ENCODE results near the gene GPR39.

The GPR39 gene

DNA sequence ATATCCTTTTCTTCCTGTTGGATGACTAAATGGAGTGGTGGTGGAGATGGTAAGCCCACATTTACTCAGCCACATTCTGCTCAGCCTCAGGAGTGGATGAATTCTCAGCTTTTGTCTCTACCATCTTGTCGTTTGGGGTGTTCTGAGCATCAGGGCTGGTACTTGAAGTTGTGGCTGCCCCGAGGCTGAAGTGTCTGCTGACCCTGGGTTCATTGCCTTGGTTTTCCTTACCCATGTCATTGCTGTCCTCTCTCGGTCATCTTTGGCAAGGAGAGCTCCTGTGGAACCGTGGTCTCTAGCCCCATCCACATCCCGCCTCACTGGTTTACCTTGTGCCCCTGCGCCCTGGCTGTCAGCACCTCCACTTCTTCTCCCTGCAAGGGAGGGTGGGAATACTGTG lies 71.9 kb downstream of the GPR39 start:
- no peaks in the 10 kb centered on the region for H3K9me2 ChIP-seq (replicated peaks; ENCODE audit: insufficient read depth, low read length)
- H3K4me2 ChIP-seq (ENCODE audit: low read depth, low read length, poor library complexity, severe bottlenecking), result no peak overlapping the region
- no peak overlapping the region for H2AFZ ChIP-seq (ENCODE audit: low read depth, low read length, severe bottlenecking)
- no peaks in the 10 kb centered on the region for H3K36me3 ChIP-seq (ENCODE audit: low read length)
- no peaks in the 10 kb centered on the region for H3K79me2 ChIP-seq (ENCODE audit: insufficient read depth, low read length)
- H3F3A ChIP-seq (ENCODE audit: insufficient read depth), result no peaks in the 10 kb centered on the region
- TF ChIP-seq EZH2phosphoT487 (conservative IDR thresholded peaks at IDR 0.05; ENCODE audit: low read length), result no peak
- TF ChIP-seq, protein P1, sequence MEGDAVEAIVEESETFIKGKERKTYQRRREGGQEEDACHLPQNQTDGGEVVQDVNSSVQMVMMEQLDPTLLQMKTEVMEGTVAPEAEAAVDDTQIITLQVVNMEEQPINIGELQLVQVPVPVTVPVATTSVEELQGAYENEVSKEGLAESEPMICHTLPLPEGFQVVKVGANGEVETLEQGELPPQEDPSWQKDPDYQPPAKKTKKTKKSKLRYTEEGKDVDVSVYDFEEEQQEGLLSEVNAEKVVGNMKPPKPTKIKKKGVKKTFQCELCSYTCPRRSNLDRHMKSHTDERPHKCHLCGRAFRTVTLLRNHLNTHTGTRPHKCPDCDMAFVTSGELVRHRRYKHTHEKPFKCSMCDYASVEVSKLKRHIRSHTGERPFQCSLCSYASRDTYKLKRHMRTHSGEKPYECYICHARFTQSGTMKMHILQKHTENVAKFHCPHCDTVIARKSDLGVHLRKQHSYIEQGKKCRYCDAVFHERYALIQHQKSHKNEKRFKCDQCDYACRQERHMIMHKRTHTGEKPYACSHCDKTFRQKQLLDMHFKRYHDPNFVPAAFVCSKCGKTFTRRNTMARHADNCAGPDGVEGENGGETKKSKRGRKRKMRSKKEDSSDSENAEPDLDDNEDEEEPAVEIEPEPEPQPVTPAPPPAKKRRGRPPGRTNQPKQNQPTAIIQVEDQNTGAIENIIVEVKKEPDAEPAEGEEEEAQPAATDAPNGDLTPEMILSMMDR (IDR thresholded peaks at IDR 0.05; ENCODE audit: insufficient read depth, low read length, poor library complexity, severe bottlenecking), result no peak
- no peak overlapping the region for H3K27ac ChIP-seq (ENCODE audit: low read depth, low read length)
- no peaks in the 10 kb centered on the region for H4K20me1 ChIP-seq (ENCODE audit: low read depth, low read length)
- no peak overlapping the region for H3K4me3 ChIP-seq (ENCODE audit: insufficient read depth, low read length, poor library complexity, severe bottlenecking)
- no peak overlapping the region for H3K9ac ChIP-seq (ENCODE audit: low read length)
- H3K9me3 ChIP-seq (ENCODE audit: insufficient read depth, low read length), result no peaks in the 10 kb centered on the region
- no peaks in the 10 kb centered on the region for H3K27me3 ChIP-seq (ENCODE audit: low read length)

DNA sequence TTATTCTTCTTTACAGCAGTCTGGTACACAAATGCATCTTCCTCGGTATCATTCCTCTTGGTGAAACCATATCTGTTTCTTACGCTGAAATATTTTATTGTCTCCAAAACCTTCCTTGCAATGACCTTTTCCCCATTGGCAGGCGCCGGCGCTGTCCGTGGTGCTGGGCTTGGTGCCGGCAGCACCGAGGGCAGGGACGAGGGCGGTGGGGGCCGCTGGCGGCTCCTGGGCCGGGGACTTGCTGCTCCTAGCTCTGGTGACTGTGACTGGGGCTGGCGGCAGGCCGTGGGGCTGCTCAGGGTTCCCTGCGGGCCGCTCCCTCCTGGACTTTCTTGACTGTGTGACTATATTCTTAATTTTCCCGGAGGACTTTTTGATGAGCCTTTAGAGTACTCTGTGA lies 72.5 kb downstream of the GPR39 start:
- no peak overlapping the region for H3K27ac ChIP-seq (ENCODE audit: low read depth, low read length)
- H3K79me2 ChIP-seq (ENCODE audit: insufficient read depth, low read length), result no peaks in the 10 kb centered on the region
- TF ChIP-seq EZH2phosphoT487 (conservative IDR thresholded peaks at IDR 0.05; ENCODE audit: low read length), result no peak
- TF ChIP-seq, protein P1 (IDR thresholded peaks at IDR 0.05; ENCODE audit: insufficient read depth, low read length, poor library complexity, severe bottlenecking), result no peak

DNA sequence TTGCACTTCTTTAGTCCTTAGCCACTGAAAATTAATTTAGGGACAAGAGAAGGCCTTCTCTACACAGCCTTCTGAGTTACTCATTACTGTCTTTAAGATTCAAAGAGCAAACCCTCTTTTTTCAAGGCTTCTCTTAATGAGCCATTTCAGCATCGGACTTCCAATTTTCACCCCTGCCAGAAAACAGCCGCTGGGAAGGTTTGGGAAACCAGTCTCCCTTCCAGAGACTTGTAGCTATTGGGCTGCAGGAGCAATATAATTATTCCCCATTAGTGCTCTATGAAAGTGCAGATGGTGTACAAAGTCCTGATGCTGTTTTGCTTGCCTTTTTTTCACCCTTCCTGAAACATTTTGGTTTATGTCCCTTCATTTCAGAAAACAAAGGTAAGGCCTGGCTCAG lies 79.3 kb downstream of the GPR39 start:
- Histone ChIP-seq H3K36me3 (ENCODE audit: low read length) (no peaks in the 10 kb centered on the region), H3K9me3 (ENCODE audit: insufficient read depth, low read length) (no peaks in the 10 kb centered on the region), H3K4me2 (ENCODE audit: low read depth, low read length, poor library complexity, severe bottlenecking) (no peak overlapping the region), H3K4me3 (ENCODE audit: insufficient read depth, low read length, poor library complexity, severe bottlenecking) (no peak overlapping the region), H3K9ac (ENCODE audit: low read length) (no peak overlapping the region), H2AFZ (ENCODE audit: low read depth, low read length, severe bottlenecking) (no peak overlapping the region), H3K9me2 (replicated peaks; ENCODE audit: insufficient read depth, low read length) (no peaks in the 10 kb centered on the region), H3K79me2 (ENCODE audit: insufficient read depth, low read length) (no peaks in the 10 kb centered on the region), H3K27ac (ENCODE audit: low read depth, low read length) (no peak overlapping the region), H3F3A (ENCODE audit: insufficient read depth) (no peaks in the 10 kb centered on the region), H4K20me1 (ENCODE audit: low read depth, low read length) (no peaks in the 10 kb centered on the region), H3K27me3 (ENCODE audit: low read length) (no peaks in the 10 kb centered on the region)
- TF ChIP-seq, protein P1 (IDR thresholded peaks at IDR 0.05; ENCODE audit: insufficient read depth, low read length, poor library complexity, severe bottlenecking), result no peak
- TF ChIP-seq EZH2phosphoT487 (conservative IDR thresholded peaks at IDR 0.05; ENCODE audit: low read length), result no peak

More for the DNA sequence above, 72.5 kb downstream of the GPR39 start:
- Histone ChIP-seq H3K9me2 (replicated peaks; ENCODE audit: insufficient read depth, low read length) (no peaks in the 10 kb centered on the region), H2AFZ (ENCODE audit: low read depth, low read length, severe bottlenecking) (no peak overlapping the region), H3K4me3 (ENCODE audit: insufficient read depth, low read length, poor library complexity, severe bottlenecking) (no peak overlapping the region), H3K4me2 (ENCODE audit: low read depth, low read length, poor library complexity, severe bottlenecking) (no peak overlapping the region), H3K9ac (ENCODE audit: low read length) (no peak overlapping the region), H3K9me3 (ENCODE audit: insufficient read depth, low read length) (no peaks in the 10 kb centered on the region), H3K27me3 (ENCODE audit: low read length) (no peaks in the 10 kb centered on the region), H3F3A (ENCODE audit: insufficient read depth) (no peaks in the 10 kb centered on the region), H4K20me1 (ENCODE audit: low read depth, low read length) (no peaks in the 10 kb centered on the region), H3K36me3 (ENCODE audit: low read length) (no peaks in the 10 kb centered on the region)
